H1 (cell line): ENCODE measurements around the gene FAM120B.

Experiments used
- BRCA1 ChIP-seq: IDR thresholded peaks from 2 replicates; pipeline ENCODE4 v1.6.1; 2012; ENCODE audit warnings: low read depth, low read length, improper control_type of control experiment
- CEBPB ChIP-seq: IDR thresholded peaks from 2 replicates; pipeline ENCODE4 v1.6.1; 2012; ENCODE audit warnings: low read depth, low read length
- EZH2 ChIP-seq: fragments of 200-600 bp; sonication (generic); IDR thresholded peaks from 2 replicates; pipeline ENCODE4 v1.7.1; 2012; ENCODE audit warnings: low read depth, mild to moderate bottlenecking, moderate library complexity, low read length, inconsistent platforms; ENCODE audit not compliant: severe bottlenecking
- FOSL1 ChIP-seq: IDR thresholded peaks from 2 replicates; pipeline ENCODE4 v1.6.1; 2011; ENCODE audit warnings: mild to moderate bottlenecking, low read depth, low read length, moderate library complexity; ENCODE audit not compliant: insufficient read depth
- POLR2A ChIP-seq, 2 experiments: IDR thresholded peaks; 1 replicate in 1 of 2; 2 replicates in 1 of 2; pipeline ENCODE4 v1.6.1; 2011; ENCODE audit warnings: low read depth in 2 of 2, low read length in 2 of 2, mild to moderate bottlenecking in 2 of 2; ENCODE audit errors: control extremely low read depth in 1 of 2
- RBBP5 ChIP-seq: IDR thresholded peaks from 2 replicates; pipeline ENCODE4 v1.7.1; 2012; ENCODE audit warnings: low read depth, mild to moderate bottlenecking, inconsistent platforms, low read length, moderate library complexity, borderline replicate concordance
- TEAD4 ChIP-seq: IDR thresholded peaks from 2 replicates; pipeline ENCODE4 v1.6.1; 2012; ENCODE audit warnings: low read depth, low read length, inconsistent platforms, mixed read lengths
- YY1 ChIP-seq: IDR thresholded peaks from 2 replicates; pipeline ENCODE4 v1.6.1; 2011; ENCODE audit warnings: low read depth, mild to moderate bottlenecking, low read length
- TF ChIP-seq, protein P1 (sequence below), 3 experiments: IDR thresholded peaks; 1 replicate in 2 of 3; 2 replicates in 1 of 3; pipeline versions ENCODE4 v1.5.1 to v1.6.1; 2011; ENCODE audit warnings: low read length in 3 of 3, mild to moderate bottlenecking in 3 of 3, inconsistent platforms in 2 of 3, low read depth in 1 of 3, moderate library complexity in 1 of 3; ENCODE audit not compliant: insufficient read depth in 1 of 3; ENCODE audit errors: control extremely low read depth in 1 of 3
- TF ChIP-seq, protein P2 (sequence below): IDR thresholded peaks from 2 replicates; pipeline ENCODE4 v1.6.1; 2012; ENCODE audit warnings: inconsistent platforms

DNA sequence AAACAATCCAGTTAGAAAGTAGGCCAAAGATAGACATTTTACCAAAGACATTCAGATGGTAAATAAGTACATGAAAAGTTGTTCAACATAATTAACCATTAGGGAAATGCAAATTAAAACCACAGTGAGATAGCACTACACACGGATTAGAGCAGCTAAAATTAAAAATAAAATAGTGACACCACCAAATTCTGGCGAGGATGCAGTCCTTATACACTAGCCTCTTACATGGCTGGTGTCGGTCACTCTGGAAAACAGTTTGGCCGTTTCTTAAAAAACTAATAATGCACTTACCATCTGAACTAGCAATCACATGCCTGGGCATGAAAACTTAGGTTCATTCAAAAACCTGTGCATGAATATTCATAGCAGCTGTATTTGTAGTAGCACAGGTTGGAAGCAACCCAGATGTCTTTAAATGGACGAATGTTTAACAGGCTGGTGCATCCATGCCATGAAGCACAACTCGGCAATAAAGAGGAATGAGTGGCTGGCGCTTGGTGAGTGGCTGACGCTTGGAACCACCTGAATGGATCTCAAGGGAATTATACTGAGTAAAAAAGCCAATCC lies 77.0 kb downstream of the FAM120B start:
- TF ChIP-seq, protein P1, sequence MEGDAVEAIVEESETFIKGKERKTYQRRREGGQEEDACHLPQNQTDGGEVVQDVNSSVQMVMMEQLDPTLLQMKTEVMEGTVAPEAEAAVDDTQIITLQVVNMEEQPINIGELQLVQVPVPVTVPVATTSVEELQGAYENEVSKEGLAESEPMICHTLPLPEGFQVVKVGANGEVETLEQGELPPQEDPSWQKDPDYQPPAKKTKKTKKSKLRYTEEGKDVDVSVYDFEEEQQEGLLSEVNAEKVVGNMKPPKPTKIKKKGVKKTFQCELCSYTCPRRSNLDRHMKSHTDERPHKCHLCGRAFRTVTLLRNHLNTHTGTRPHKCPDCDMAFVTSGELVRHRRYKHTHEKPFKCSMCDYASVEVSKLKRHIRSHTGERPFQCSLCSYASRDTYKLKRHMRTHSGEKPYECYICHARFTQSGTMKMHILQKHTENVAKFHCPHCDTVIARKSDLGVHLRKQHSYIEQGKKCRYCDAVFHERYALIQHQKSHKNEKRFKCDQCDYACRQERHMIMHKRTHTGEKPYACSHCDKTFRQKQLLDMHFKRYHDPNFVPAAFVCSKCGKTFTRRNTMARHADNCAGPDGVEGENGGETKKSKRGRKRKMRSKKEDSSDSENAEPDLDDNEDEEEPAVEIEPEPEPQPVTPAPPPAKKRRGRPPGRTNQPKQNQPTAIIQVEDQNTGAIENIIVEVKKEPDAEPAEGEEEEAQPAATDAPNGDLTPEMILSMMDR (IDR thresholded peaks at IDR 0.05; ENCODE audit: control extremely low read depth in 1 of 3, insufficient read depth in 1 of 3, low read depth in 1 of 3, low read length in 3 of 3), result no peak
- TF ChIP-seq POLR2A (IDR thresholded peaks at IDR 0.05; ENCODE audit: control extremely low read depth in 1 of 2, low read depth in 2 of 2, low read length in 2 of 2) (no peak), FOSL1 (no peak), YY1 (no peak), TEAD4 (no peak), RBBP5 (no peak), EZH2 (no peak), CEBPB (no peak), BRCA1 (no peak)
- TF ChIP-seq, protein P2, sequence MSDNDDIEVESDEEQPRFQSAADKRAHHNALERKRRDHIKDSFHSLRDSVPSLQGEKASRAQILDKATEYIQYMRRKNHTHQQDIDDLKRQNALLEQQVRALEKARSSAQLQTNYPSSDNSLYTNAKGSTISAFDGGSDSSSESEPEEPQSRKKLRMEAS, result no peak
